T47D (cell line): ENCODE results near the gene GREM2.

Experiments
- DNase-seq, 2 experiments: peaks; one replicate each; pipeline versions ENCODE4 v3.0.0 to v3.0.0-alpha.2; 2011 to 2012; ENCODE audit warnings: low read depth in 1 of 2, low spot score in 1 of 2
- JUND ChIP-seq: IDR thresholded peaks from 2 replicates; pipeline ENCODE4 v1.6.1; 2012; ENCODE audit warnings: low read depth
- in situ Hi-C: cut with HindIII; loops from 2 replicates; pipeline ENCODE4 v1.10.0; 2016; ENCODE audit warnings: low sequenced_read_pairs, low pct_unique_long_range_greater_than_20kb

The GREM2 gene

DNA sequence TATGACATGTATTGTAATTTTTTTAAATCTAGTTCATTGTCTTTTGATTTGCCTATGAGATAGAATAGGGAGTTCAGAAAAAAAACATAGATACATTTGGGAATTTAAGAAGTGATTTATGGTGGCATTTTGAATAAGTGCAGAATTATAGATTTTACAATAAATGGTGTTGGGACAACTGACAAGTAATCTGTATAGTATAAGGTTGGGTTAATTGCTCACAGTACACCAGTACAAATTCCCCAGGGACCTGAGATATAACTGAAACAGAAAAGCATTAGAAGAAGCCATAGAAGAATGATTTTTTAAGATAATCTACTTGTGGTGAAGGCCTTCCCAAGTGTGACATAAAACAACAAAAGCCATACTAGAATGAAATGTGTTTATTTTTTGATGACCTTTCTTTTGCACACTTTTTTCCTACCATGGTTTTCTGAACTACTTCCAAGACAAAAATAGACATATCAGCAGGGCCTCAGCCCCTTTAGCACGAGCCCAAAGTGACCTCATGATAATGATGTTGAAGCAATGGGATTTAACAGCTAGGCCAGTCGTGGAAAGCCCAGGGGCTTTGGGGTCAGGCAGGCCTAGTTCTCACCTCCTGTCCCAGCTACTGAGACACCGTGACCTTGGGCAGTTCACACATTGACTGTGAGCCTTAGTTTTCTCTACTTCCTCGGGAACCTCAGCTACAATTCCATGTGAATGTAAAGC lies 87.4 kb downstream of the GREM2 start:
- DNase-seq = no peak
- in situ Hi-C loops = no loop called here
- no peak for TF ChIP-seq JUND

DNA sequence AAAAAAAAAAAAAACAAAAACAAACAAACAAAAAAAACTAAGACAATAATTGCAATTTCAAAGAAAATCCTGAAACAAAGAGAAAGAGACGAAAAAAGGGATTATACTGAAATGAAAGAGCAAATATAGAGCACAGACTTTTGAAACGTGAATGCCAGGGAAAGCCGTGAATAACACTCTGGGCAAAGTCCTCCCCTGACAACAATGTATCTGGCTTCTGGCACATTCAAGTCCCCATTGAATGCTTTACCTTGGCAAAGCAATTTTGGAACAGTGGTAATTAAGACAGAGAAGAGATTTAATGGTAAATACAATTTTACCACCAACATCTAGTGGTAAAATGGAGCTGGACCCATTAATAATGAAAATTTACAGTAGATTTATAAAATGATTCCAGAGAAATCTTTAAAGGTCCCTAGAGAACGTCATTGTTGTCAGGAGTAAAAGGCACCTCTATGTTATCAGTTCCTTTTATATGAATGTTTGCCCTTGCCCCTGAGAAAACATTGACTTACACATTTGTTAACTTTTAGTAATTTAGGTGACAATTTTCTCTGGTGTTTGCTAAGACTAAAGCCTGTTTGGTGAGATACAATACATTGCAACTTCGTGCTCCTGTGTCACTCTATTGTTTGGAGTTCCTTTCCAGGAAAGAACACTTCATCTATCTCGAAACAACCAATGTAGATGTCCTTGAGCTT lies 89.7 kb downstream of the GREM2 start:
- no peak for DNase-seq
- TF ChIP-seq JUND = no peak
- in situ Hi-C loops = no loop called here

DNA sequence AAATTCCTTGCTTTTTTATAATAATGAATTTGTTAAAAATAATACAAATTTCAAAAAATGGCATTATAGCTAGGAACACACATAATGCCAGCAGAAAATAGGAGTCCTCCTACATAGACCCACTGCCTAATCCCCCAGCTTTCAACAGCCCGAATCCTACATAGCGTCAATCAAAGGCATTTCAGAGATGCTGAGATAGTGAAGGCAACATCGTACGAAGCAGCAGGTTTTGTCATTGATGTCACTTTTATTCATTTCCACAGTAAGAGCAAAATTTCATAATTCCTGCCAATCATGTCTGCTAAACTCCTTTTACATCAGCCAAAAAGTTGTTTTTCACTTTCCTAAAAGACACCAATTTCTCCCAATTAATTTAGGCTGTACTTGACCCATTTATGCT lies 94.1 kb downstream of the GREM2 start:
- no peak for DNase-seq
- no peak for TF ChIP-seq JUND
- in situ Hi-C loops = no loop called here

DNA sequence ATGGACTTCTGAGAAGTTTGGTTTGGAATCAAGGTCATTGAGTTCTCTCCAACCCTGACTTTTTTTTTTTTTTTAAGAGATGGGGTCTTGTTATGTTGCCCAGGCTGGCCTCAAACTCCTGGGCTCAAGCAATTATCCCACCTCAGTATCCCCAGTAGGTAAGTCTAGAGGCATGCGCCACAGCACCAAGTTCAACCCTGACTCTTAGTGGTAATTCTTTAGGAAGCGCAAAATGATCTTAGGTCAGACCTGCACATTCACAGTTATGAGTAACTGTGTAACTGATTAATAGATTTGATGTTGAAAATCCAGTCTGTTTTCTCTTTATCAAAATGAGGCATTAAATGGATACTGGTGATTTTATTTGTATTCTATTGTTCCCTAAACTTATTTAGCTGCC lies 95.9 kb downstream of the GREM2 start:
- no peak for DNase-seq
- in situ Hi-C loops = no loop called here
- no peak for TF ChIP-seq JUND

DNA sequence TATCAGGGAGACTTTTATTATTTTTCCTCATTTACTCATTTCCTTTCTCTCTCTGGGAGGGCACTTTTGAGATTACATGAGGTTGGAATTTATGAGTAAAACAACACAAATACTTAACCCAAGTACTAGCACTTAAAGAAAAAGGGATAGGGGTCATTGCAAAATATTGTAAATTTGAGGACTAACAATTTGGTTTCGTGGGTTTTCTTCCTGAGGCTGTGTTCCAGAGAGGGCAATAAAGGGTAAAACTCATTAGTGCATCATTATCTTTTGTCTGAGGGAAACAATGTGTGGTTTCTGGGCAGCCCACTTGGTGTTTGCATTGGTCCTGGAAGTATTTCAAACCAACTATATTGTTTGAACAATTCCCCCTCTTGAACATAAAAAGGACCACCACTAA lies 96.5 kb downstream of the GREM2 start:
- in situ Hi-C loops = no loop called here
- DNase-seq = no peak
- TF ChIP-seq JUND = no peak

DNA sequence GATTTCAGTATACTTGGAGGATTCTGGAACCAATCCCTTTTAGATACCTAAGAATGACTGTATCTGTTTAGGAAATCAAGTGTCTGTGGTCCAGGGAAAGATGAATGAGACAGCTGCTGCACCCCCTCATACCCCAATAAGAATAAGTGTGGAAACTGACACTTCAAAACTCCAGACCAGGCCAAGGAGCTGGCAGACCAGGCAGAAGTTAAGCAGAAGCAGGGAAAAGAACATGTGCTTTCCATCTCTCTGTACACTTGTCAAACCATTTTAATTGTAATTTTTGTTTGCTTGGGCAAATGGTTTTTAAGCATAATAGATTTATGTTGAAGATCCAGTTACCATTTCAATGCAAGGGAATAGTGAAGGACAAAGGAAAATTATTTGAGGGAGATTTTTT lies 100.2 kb downstream of the GREM2 start:
- no peak for DNase-seq
- in situ Hi-C loops = no loop called here
- TF ChIP-seq JUND = no peak

DNA sequence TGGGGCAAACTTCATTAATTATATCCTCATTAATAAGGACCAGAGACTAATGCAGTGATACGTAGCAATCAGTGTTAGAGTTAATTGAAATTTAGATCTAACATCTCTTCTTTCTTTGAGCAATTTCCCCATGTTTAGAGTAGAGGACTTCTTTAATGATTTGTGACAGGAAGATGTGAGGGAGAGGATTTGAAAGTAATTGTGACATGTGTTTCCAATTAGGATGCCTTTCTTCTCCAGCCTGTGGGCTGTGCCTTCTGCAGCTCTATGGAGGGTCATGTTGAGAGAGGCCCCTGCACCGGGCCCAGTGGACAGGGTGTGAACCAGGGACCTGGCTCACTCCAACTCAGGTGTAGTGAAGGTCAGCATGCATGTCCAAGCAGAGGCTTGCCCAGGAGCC lies 103.0 kb downstream of the GREM2 start:
- no peak for TF ChIP-seq JUND
- DNase-seq = no peak
- in situ Hi-C loops = no loop called here

DNA sequence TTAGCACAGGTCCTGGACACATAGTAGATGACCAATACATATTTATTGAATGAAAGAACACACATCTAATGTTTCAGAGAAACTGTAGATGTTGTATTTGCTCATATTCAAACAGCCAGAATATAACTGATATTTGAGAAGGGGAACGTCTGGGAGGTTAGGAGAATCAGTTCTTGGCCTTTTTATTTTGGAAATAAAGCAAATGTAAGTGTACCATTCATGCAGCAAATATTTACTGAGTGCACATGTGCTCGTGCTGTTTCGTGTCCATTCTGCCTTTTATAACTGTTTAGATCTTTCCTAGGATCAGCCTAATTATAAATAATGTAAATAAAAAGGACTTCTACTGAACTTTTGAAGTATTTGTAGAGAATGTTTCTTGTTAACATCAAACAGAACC lies 103.8 kb downstream of the GREM2 start:
- no peak for TF ChIP-seq JUND
- in situ Hi-C loops = no loop called here
- no peak for DNase-seq

DNA sequence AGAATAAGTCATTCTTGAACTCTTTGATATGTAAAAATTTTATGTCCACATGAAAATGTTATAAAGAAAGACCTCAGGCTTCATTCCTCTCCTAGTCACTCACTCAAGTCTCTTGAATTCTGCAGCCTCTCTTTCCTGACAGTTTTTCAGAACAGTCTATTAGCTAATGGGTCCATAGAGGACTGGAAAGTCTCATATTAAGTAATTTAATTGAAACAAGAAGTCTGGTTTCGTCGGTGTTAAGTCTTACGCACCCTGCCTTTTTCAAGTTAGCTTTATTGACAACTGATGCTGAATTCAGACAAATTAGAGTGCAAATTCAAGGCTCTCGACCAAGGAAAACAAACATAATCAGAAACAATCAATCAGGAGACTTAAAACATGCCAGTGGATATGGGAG lies 105.8 kb downstream of the GREM2 start:
- in situ Hi-C loops = no loop called here
- no peak for DNase-seq
- TF ChIP-seq JUND = no peak

DNA sequence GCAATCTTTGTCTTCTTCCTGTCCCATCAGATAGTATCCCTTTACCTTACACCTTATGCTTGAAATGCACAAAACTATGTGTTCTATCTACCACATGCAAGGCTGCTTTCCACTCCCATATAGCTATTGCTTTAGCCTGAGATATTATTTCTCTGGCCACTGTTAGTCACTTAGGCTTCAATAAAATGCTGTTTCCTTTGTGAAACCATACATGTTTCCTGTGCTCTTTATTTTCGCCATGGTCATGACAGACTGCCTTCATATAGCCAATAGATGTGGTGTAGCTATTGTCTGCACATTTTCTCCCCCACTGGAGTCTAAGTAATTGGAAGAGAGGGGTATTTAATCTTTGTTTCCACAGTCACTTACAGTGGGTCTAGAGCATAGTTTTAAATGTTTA lies 108.4 kb downstream of the GREM2 start:
- DNase-seq = no peak
- TF ChIP-seq JUND = no peak
- in situ Hi-C loops = no loop called here

DNA sequence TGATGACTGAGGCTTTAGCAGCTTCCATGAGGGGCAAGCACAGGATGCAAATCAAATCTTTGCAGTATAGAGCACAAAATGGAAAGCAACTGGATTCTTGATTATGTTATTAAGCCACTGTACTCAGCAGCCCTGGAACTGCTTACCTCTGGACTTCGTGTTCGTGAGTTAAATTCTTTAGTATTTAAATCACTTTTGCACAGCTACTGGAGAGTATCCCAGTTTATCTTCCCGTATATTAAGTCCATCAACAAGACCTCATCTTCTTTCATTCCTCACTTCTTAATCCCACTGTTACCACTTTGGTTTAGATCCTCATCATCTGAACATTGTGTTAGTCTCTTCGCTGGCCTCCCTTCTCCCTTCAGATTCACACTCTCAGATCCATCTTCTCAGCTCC lies 108.9 kb downstream of the GREM2 start:
- no peak for DNase-seq
- in situ Hi-C loops = no loop called here

DNA sequence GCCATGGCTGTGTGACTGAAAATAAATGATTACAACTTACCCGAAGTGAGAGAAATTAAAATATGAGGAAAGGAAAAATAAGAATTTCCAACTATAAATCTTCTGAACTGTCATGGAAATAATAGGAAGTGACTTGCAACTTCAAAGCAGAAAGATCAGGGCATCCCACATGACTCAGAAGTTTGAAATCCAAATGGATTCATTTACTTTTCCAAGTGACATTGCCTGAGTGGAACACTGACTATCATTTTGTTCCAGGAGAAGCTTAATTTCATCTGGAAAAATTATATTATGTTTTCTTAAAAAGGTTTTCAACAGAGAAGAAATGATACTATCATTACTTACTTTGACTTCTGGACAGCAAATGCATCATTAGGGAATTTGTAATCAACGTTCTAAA lies 110.8 kb downstream of the GREM2 start:
- TF ChIP-seq JUND = no peak
- no peak for DNase-seq
- in situ Hi-C loops = no loop called here

More for the DNA sequence above, 108.9 kb downstream of the GREM2 start:
- no peak for TF ChIP-seq JUND

DNA sequence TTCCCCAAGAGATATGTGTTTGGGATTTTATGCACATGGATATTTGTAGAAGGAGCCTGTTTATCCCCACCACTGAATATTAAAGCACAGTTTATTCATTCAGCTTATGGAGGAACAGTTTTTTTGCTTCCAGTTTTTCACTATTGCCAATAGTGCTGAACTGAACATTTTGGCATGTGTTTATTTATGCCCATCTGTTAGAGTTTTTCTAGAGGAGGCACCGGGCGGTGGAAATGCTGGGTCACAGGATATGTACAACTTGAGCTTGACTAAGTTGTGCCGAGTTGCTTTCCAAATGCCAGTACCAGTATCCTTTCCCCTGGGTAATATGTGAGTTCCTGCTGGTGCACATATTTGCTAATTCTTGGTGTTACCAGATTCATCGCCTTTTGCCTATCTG lies 111.3 kb downstream of the GREM2 start:
- in situ Hi-C loops = no loop called here
- no peak for TF ChIP-seq JUND
- DNase-seq = no peak

DNA sequence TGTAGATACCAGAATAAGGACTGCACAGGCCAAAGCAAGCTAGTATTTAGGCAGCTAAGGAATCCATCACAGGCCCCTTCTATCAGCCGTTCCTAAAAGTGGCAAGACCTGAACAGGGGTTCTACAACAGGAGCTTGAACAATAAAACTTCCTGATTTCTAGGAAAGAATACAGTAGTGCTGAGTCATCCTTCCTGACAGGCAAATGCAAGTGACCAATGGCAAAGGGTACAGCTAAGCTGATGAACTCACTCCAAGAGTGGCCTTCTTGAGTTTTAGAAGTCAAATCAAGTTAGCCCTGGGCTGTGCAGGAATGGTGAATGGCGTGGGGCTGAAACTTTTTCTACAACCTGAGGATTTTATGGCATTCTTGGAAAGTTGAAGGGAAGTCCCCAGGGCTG lies 112.9 kb downstream of the GREM2 start:
- peak in 1 of 2 experiments; percentile 55 for DNase-seq

More for the DNA sequence above, 112.9 kb downstream of the GREM2 start:
- in situ Hi-C loops = no loop called here
- no peak for TF ChIP-seq JUND
